BJ (cell line): ENCODE measurements around the gene COBL. TPM values are rescaled to one million over a fixed set of nuclear protein-coding genes. Genes with fewer than 3 reads are reported as not detected.

Source experiments
- CTCF ChIA-PET: fragments of 350-600 bp; formaldehyde crosslinking; extraction: SDS; loops from one replicate; lab custom pipeline; 2021; ENCODE audit warnings: antibody characterized with exemption, inconsistent platforms; lab: Yijun Ruan, JAX
- POLR2A ChIA-PET: fragments of 300-600 bp; sonication (Branson Sonifier 250); formaldehyde crosslinking; extraction: SDS; loops from one replicate; lab custom pipeline; 2021; ENCODE audit warnings: antibody characterized with exemption; lab: Charles Lee
- DNase-seq: peaks from one replicate; pipeline ENCODE4 v3.0.0-alpha.2; 2011; ENCODE audit warnings: low read depth
- H3K27me3 ChIP-seq: 2 replicates; pipeline ENCODE4 v1.6.0; 2011; ENCODE audit warnings: low read length; ENCODE audit not compliant: control insufficient read depth, insufficient read depth
- H3K36me3 ChIP-seq: 2 replicates; pipeline ENCODE4 v1.5.1; 2011; ENCODE audit warnings: low read length; ENCODE audit not compliant: control insufficient read depth, insufficient read depth
- H3K4me3 ChIP-seq: 2 replicates; pipeline ENCODE4 v1.5.1; 2011; ENCODE audit warnings: low read depth, mild to moderate bottlenecking, control low read depth, low read length
- polyA plus RNA-seq: library from polyadenylated mRNA; depleted of rRNA; stranded (reverse); fragments of >200 nt; gene quantifications from 2 replicates; pipeline ENCODE4 v1.2.3, GENCODE V29; 2011
- TF ChIP-seq, protein P1 (sequence below): IDR thresholded peaks from 2 replicates; pipeline ENCODE4 v1.5.1; 2011; ENCODE audit warnings: low read depth, mild to moderate bottlenecking, control low read depth, inconsistent platforms, low read length, moderate library complexity; ENCODE audit not compliant: insufficient read depth

COBL gene
- polyA plus RNA-seq, 1 experiment: not detected

DNA sequence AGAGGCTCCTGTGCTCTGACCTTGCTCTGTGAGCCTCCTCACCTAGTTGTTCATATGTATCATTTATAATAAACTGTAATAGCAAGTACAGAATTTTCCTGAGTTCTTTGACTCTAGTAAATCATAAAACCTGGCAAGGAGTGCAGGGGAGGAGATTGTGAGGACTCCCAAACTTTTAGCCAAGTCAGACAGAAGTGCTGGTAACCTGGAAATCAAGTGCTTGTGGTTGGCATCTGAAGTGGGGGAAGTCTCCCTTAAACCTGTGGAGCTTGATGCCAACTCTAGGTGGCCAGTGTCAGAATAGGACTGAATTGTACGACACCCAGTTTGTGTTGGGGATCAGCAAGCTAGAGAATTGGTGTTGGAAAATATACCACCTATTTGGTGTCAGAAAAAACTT lies 327.6 kb downstream of the COBL start:
- DNase-seq: no peak
- POLR2A ChIA-PET: no interaction called here
- Histone ChIP-seq H3K27me3 (peaks cover 4% of the 10 kb centered on the region), H3K4me3 (no peak overlapping the region), H3K36me3 (no peaks in the 10 kb centered on the region)
- CTCF ChIA-PET: interaction anchor here (0.6 kb wide), 1 partner anchor 47 kb away, joined by 3 read pairs; no protein-coding TSS in a partner anchor
- TF ChIP-seq, protein P1, sequence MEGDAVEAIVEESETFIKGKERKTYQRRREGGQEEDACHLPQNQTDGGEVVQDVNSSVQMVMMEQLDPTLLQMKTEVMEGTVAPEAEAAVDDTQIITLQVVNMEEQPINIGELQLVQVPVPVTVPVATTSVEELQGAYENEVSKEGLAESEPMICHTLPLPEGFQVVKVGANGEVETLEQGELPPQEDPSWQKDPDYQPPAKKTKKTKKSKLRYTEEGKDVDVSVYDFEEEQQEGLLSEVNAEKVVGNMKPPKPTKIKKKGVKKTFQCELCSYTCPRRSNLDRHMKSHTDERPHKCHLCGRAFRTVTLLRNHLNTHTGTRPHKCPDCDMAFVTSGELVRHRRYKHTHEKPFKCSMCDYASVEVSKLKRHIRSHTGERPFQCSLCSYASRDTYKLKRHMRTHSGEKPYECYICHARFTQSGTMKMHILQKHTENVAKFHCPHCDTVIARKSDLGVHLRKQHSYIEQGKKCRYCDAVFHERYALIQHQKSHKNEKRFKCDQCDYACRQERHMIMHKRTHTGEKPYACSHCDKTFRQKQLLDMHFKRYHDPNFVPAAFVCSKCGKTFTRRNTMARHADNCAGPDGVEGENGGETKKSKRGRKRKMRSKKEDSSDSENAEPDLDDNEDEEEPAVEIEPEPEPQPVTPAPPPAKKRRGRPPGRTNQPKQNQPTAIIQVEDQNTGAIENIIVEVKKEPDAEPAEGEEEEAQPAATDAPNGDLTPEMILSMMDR: no peak

- POLR2A ChIA-PET: no interaction called here
- CTCF ChIA-PET: interaction anchor here (0.6 kb wide), 1 partner anchor 47 kb away, joined by 3 read pairs; no protein-coding TSS in a partner anchor
- H3K4me3 ChIP-seq: no peak overlapping the region
- no peak for DNase-seq
- H3K36me3 ChIP-seq: no peaks in the 10 kb centered on the region
- TF ChIP-seq, protein P1: no peak
- H3K27me3 ChIP-seq: peaks cover 4% of the 10 kb centered on the region
Observed at GRCh38 chr7:50988465-50988864, 328.1 kb downstream of the COBL start.

DNA sequence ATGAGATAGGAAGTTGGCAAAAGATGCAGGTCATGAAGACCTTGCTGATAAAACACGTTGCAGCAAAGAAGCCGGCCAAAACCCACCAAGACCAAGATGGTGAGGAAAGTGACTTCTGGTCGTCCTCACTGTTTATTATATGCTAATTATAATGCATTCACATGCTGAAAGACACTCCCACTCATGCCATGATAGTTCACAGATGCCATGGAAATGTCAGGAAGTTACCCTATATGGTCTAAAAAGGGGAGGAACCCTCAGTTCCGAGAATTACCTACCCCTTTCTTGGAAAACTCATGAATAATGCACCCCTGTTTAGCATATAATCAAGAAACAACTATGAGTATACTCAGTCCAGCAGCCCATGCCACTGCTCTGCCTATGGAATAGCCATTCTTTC lies 331.5 kb downstream of the COBL start:
- H3K4me3 ChIP-seq: no peak overlapping the region
- TF ChIP-seq, protein P1: no peak
- no peaks in the 10 kb centered on the region for H3K36me3 ChIP-seq
- DNase-seq: no peak
- H3K27me3 ChIP-seq: peaks cover 4% of the 10 kb centered on the region
- CTCF ChIA-PET: no interaction called here
- POLR2A ChIA-PET: no interaction called here

GRCh38 chr7:50983850-50984249 lies 332.8 kb downstream of the COBL start:
- no peaks in the 10 kb centered on the region for H3K36me3 ChIP-seq
- TF ChIP-seq, protein P1: no peak
- no peak overlapping the region for H3K4me3 ChIP-seq
- peaks cover 4% of the 10 kb centered on the region for H3K27me3 ChIP-seq
- POLR2A ChIA-PET: no interaction called here
- CTCF ChIA-PET: no interaction called here
- no peak for DNase-seq

DNA sequence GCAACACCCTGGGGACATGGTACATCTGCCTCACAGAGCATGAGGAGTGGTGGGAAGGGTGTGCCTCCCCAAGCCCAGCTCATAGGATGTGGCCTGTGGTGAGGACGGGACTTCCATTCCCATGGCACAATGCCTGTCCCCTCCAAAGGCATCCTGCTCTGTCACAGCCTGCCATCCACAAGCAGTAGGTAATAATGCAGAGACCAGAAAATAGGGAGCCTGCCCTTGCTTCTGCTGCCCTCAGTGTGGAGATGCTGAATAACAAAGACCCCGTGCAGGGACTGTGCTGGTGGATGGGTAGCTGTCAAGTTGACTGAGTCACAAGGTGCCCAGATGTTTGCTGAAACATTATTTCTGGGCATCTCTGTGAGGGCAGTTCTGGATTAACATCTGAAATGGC lies 334.0 kb downstream of the COBL start:
- H3K4me3 ChIP-seq: no peak overlapping the region
- TF ChIP-seq, protein P1: no peak
- ChIA-PET POLR2A (no interaction called here), CTCF (no interaction called here)
- peaks cover 2% of the 10 kb centered on the region for H3K27me3 ChIP-seq
- no peaks in the 10 kb centered on the region for H3K36me3 ChIP-seq
- DNase-seq: no peak
